ENCODE results near the gene ANKMY1.
A peak's percentile ranks its signal among the peaks of the same experiment; 100 is the strongest.
"Not testable (repeated sequence)": the region's sequence is repeated elsewhere in the genome, so short reads cannot be mapped to it uniquely, and the experiment has no call there.

Gene ANKMY1

DNA sequence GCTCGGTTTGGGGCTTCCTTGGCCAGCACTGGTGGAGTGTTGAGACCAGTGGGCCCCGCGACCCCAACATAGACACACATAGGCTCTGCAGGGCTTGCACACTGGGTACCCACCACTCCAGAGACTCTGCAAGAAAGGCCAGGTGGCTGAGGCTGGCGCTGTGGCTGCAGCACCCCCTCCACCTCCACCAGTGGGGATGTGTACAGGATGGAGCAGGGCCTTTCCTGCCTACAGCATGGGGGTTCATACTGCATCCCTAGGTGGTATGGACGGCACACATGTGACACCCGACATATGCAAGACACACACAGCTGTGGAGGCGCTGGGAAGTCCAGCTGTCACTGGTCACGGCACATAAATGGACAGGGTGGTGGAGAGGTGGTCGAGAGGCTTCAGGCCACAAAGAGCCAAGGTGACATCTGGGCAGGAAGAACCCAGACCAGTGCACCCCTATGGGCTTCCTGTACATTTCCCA lies 11.8 kb upstream of the ANKMY1 start:
- DNase-seq (ENCODE audit: low read depth, low spot score), result no peak
- no peak overlapping the region for H3K27ac ChIP-seq

DNA sequence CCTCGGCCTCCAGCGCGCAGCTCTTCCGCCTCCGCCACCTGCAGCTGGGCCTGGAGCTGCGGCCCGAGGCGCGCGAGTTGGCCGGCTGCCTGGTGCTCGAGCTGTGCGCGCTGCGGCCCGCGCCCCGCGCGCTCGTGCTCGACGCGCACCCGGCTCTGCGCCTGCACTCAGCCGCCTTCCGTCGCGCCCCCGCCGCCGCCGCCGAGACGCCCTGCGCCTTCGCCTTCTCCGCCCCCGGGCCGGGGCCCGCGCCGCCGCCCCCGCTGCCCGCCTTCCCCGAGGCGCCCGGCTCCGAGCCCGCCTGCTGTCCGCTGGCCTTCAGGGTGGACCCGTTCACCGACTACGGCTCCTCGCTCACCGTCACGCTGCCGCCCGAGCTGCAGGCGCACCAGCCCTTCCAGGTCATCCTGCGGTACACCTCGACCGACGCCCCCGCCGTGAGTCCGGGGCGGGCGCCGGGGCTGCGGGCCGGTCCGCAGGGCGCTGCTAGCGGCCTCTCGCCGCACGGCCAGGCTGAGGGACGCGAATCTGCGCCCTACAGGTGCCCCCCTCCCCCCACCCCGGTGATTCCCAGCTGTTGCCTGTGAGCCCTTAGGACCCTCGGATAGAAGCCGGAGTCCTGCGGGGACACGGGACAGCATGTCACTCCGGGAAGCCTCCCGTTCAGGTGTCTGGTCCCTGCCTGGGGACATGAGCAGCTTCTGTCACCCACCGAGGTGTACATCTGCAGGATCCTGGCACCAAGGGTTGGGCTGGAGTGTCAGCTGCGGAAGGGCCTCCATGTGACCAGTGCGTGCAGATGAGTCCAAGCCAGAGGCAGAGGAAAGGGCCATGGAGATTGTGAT lies 11.1 kb upstream of the ANKMY1 start:
- DNase-seq (ENCODE audit: low read depth, low spot score), result no peak
- H3K27ac ChIP-seq, result peak overlapping the region; percentile 91

DNA sequence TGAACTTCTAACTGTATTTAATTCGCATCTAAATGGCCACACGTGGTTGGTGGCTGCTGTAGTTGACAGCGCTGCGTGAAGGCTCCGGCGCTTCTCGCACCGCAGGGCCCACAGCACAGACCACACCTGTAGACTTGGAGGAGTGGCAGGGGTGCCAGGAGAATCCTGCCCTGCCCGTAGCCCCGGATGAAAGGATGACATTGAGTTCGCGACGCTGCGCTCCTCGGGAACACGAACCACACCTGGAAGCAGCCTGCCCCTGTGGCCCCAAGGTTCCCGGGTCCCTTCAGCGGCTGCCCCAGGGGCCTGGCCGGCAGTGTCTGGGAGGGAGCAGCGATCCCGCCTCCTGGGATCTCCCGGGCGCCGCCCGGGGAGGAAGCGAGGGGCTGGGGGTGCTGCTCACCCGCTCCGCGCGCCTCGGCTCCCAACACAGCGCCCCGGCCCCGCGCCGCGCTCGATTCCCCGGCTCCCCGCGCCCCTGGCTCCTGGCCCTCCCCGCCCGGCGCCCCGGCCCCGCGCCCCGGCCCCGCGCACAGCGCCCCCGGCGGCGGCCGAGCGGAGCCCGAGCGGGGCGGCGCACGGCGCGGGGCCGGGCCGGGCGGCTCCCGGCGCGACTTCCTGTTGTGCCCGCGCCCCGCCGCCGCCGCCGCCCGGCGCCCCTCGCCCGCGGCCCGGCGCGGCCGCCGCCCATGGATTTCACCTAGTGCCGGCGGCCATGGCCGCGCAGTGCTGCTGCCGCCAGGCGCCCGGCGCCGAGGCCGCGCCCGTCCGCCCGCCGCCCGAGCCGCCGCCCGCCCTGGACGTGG lies 10.3 kb upstream of the ANKMY1 start, which contains the start of gene RNPEPL1:
RNPEPL1 (plus strand) TSS at position 613 of the 806 bp plus-strand sequence; CDS start at position 716, 103 bp downstream.
- DNase-seq (ENCODE audit: low read depth, low spot score), result no peak
- H3K27ac ChIP-seq, result peak within 1 kb of the TSS; percentile 91

DNA sequence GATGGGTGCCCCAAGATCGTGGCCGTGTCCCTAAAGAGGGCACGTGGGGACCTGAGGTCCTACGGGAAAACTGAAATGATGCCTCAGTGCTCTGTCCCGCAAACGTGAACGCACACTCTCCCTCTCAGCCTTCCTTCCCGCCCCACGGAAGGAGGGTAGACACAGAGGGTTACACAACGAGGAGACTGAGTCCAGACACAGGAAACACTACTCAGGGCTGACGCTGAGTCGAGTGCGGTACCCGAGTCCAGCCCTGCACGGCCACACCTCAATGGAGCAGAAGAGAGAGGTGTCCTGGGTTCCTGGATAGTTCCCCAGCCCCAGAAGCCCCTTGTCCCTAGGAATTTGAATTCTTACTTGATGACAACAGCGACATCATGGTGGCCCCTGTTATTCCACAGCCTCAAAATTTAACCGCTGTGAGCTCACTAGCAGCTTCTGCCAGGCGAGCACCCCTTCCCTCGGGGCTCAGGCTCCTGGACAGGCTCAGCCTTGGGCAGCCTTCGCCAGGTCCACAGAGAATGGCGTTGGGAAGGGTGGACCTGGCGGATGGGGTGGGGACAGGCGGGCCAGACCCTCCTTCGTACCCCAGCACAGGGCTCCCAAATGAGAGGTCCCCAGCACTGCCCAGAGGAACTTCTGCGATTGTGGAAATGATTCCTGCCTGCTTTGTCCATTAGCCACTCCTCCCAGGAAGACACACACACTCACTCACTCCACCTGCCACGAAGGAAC lies 9.5 kb upstream of the ANKMY1 start:
- DNase-seq (ENCODE audit: low read depth, low spot score), result no peak
- peak overlapping the region; percentile 91 for H3K27ac ChIP-seq

DNA sequence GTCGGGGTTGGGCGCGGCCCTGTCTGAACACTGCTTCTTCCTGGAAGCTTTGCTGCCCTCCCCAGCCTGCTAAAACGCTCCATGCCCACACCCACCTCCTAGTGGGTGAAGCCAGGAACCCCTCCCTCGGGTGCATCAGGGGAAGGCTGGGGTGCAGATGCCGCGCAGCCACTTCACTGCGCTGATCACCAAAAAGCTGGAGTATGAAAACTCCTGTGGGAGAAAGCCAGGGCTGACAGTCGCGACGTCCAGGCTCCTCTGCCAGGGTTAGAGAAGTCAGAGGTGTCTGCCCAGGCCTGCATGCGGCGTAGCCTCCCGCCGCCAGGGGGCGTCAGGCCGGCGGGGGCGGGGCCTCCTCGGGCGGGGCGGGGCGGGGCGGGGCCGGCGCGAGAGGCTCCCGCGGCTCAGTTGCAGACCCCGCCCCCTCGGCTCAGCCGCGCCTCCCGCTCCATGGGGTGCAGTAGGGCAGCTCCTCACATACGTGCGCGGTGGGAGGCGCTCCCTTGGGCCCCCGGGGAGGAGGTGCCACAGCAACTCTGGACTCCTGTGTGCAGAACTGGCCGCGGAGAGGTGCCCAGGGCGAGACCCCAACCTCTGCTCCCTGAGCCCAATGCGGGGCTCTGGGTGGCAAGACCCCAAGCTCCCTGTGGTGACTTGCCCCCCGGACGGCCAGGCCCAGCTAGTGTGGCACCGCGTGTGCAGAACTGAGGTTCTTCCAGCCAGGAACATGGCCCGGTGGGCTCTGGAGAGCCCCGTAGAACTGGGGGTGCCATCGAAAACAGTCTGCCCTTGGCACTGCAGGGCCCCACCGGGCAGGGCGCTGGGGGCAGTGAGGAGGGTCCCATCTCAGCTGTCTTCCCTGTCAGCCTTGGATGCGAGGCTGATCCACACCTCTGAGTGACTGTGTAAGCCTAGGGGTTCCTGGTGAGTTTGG lies 8.7 kb upstream of the ANKMY1 start:
- no peak for DNase-seq (ENCODE audit: low read depth, low spot score)
- peak overlapping the region; percentile 91 for H3K27ac ChIP-seq

DNA sequence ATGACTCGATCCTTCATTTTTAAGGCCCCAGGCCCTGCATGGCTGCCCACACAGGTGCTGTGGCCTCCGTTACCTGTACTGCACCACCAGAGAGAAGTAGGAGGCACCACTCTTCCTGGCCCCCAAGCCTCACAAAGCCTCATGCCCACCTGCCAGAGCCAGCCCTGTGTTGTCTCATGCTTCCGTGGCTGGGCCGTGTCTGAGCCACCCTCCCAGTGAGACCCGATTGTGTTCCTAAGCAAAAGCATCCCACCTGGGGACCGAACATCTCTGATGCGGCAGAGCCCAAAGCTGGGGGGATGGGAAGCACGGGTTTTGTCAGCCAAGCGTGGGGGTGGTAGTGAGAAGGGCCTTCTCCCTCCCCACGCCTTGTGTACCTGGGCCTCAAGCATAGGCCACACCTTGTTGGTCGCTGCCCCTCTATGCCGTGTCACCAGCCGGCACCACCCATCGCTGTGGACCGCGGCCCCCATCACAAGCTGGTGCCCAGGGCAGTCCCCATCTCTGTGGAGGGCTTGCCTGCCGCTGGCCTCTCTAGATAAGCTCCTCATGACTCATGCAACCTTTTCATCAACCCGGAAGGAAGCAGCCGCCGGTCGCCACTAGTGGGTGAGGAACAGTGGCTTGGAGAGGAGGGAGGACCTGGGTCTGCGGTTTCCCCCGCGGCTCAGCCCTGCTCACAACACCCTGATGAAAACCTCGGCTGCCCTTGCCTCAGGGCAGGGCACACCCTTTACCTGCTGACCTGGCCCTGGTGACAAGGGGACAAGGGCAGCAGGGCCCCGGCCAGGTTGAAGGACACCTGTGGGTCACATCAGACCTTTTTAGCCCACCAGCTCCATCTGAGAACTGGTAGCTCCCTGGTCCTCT lies 7.8 kb upstream of the ANKMY1 start:
- no peak for DNase-seq (ENCODE audit: low read depth, low spot score)
- H3K27ac ChIP-seq, result peak overlapping the region; percentile 91

DNA sequence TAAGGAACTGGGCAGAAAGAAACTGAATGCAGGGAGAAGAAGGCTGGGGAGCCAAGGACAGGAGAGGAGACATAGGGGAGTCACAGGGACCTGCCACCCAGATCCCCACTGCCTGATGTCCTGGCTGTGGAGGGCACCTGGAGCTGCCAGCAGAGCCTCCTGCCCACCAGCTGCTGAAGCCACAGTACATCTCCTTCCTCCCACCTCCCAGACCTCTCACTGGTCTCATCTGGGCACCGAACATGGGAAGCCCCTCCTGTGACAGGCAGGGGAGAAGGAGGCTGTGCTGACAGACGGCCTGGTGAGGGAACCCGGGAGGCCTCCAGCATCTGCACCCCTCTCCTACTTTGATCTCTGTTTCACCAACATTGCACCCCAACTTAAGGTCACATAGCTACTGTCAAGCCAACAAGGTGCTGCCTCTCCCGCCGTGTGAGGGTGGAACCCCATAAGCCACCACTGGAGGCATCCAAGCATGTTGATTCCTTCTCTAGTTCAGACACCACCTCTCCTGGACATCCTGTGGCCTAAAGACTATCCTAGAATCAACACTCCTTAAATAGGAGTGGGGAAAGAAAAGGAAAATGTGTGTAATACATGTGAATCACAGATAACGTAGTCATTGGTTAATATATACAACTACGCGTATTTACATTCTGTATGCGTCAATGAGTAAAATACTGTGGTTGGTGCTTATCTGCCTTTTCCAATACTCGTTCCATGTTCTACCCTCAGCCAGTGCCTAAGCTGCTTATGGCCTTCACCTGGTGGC lies 7.0 kb upstream of the ANKMY1 start:
- no peak for DNase-seq (ENCODE audit: low read depth, low spot score)

DNA sequence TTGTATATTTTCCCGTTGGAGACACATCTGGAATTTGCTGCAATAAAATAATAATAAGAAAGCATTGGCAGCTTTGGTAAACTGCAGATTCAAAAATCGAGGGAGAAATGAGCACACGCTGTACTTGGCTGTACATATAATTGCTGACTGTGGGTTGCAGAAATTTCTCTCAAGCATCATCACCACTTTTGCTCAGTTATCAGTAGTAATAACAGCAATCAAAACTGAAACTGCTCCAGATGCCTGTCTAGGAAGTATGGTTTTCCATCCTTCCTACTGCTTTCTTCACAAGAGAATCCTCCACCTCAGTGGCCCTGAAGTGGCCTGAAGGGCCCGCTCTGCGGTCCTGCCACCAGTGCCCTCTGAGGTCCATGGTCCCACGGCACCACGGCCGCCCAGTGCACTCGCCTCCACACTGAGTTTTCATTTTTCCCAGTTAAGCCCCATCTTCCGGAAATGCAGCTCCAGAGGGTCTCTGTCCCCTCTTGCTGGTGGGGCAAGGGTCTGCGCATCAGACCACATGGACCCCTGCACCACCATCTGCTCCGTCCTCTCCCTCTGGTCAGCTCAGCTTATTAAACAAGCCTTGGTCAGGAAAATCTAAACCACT lies 6.3 kb upstream of the ANKMY1 start:
- H3K27ac ChIP-seq, result no peak overlapping the region
- no peak for DNase-seq (ENCODE audit: low read depth, low spot score)

More for the DNA sequence above, 7.0 kb upstream of the ANKMY1 start:
- H3K27ac ChIP-seq, result peak overlapping the region; percentile 91

DNA sequence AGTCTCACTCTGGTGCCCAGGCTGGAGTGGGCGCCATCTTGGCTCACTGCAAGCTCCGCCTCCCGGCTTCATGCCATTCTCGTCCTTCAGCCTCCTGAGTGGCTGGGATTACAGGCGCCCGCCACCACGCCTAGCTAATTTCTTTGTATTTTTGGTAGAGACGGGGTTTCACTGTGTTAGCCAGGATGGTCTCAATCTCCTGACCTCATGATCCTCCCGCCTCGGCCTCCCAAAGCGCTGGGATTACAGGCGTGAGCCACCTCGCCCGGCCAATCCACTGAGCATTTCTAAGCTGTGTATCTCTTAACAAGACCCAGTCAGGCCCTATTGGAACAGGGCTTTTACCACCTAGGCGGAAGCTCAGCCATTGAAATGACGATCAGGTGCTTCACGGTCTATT lies 5.4 kb upstream of the ANKMY1 start:
- not testable (repeated sequence) for DNase-seq (ENCODE audit: low read depth, low spot score); H3K27ac ChIP-seq

DNA sequence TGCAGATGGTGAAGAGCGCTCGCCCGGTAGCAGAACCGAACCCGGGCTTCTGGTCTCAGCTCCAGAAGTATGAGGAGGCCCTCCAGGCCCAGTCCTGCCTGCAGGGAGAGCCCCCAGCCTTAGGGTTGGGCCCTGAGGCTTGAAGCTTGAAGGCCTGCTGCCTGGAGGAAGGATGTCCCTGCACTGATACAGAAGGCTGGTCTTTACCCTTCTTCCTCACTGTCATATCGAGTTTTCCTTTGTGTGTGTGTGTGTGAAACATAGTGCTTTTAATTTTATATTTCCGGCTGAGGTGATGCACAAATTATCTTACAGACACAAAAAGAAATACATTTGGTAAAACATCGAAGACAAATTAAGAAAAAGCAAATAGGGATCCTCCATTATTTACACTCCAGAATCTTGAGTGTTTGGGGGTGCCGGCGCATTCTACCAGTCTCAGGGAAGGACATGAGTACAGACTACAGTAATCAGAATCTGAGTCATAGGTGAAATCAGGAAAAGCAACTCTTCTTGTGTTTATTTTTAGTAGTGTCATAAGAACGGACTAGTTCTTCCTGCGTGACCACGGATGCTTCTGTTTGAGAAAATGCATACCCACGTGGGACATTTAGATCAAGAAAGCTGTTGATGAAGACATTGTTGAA lies 3.7 kb upstream of the ANKMY1 start:
- H3K27ac ChIP-seq, result peak overlapping the region; percentile 97
- peak; percentile 73 for DNase-seq (ENCODE audit: low read depth, low spot score)

DNA sequence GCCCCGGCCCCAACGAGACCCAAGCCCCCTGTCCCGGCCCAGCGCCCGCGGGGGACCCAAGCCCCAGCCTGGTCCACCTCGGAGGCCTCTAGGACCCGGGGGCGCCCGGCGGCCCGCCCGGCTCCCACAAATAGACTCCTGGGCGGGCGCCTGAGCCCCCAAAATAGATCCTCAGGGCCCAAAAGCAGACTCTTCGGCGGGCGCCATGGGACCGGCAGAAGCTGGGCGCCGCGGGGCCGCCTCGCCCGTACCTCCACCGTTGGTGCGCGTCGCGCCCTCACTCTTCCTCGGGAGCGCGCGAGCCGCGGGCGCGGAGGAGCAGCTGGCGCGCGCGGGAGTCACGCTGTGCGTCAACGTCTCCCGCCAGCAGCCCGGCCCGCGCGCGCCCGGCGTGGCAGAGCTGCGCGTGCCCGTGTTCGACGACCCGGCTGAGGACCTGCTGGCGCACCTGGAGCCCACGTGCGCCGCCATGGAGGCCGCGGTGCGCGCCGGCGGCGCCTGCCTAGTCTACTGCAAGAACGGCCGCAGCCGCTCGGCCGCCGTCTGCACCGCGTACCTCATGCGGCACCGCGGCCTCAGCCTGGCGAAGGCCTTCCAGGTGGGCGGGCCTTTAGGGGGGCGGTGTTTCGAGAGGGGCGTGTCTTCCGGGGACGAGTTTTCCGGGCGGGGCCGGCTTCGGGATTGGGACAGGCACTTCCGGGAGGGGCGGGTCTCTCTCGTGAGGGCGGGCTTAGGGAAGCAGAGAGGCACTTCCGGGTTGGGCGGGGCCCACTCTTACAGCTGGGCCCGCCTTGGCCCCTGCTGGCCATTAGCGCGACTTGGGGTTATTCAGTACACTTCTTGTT lies 2.9 kb upstream of the ANKMY1 start:
- peak overlapping the region; percentile 97 for H3K27ac ChIP-seq

DNA sequence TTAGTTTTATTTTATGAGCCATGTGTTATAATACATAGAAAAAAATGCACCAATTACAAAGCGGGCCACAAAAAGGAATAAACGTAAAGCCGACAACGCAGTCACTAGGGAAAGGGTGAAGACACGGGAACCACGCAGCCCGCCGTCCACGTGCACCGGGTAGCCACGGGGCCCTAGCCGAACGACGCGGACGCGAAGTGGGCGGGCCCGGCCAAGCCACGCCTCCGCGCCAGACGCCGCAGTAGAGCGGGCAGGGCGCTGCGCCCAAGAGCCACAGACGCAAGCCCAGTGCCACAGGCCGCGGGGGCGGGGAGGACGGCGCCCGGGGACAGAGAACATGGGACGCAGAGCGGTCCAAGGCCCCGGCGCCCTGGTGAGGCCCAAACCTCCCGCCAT lies 2.3 kb upstream of the ANKMY1 start, which contains the start of gene DUSP28:
DUSP28 (plus strand) TSS at position 274 of the 396 bp plus-strand sequence. CDS start 328 bp downstream, outside the sequence.
- DNase-seq (ENCODE audit: low read depth, low spot score), result no peak
- peak within 1 kb of the TSS; percentile 97 for H3K27ac ChIP-seq

More for the DNA sequence above, 2.9 kb upstream of the ANKMY1 start:
- peak; percentile 91 for DNase-seq (ENCODE audit: low read depth, low spot score)

DNA sequence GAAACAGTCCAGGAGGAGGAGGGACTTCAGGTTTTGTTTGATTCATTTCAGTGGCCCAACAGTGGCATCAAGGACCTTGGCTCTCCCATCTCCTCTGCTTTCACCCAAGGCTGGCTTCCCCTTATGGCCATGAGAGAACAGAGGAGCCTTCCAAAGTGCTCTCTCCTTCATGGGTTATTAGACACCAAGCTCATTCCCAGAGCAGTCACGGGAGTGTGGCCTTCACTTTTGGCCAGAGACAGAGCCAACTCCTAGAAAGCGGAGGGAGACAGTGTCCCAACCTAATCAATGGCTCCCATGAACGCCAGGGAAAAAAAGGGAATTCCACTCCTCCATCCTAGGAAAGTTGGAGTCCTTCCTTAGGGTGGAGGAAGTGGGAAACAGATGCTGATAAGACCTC lies 1.5 kb upstream of the ANKMY1 start:
- DNase-seq (ENCODE audit: low read depth, low spot score), result no peak
- no peak overlapping the region for H3K27ac ChIP-seq

DNA sequence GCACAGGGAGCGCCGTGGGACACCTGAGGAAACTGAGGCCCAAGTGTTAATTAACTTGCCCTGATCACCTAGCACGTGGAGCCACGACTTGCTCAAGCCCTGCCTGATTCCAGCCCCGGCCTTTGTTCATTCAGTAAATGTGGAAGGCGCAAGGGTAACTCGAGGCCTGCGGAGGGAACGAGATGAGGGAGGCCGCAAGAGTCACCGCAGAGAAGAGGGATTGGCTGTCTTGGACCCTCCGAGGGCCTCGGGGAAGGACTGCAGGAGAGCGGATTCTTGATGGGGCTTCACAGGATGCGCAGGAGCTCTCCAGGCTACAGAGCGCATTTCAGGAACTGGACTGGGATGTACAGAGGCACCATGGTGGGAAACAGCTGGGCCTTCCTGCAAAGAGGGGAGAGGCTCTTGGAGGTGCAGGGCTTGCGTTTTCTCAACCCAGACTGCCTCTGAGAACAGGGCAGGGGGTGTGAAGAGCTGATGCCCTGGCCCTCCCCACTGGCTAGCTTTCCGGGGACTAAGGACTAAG lies 511 bp upstream of the ANKMY1 start:
- H3K27ac ChIP-seq, result no peak overlapping the region

DNA sequence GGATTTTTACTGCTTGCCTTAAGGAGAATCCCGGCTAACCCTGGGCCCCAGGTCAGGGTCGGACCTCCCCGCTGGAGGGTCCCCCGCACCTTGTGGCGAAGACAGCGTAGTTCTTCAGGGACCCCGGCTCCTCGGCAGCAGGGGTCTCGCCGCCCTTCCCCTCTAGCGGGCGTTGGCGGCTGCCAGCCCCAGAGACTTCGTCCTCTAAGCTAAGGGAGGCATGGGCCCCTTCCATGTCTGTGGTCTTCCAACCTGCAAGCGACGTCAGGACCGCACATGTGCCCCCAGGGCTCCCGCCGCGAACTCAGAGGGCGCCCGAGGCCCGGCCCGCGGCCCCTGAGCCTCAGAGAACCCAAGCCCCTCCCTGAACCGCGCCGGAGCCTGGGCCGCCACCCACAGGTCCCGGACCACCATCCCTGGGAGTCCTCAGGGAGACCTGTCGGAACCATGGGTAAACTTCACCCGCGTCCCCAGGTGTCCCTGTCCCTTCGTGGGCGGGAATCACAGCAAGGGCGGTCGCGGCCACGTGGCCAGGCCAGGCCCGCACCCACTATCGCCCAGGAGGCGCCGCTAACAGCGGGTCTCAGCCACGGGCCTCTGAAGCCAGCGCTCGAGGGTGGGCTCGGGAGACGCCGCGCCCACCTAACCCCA lies 562 bp downstream of the ANKMY1 start:
- no peak for DNase-seq (ENCODE audit: low read depth, low spot score)
- H3K27ac ChIP-seq, result no peak overlapping the region

More for the DNA sequence above, 511 bp upstream of the ANKMY1 start:
- no peak for DNase-seq (ENCODE audit: low read depth, low spot score)
